SK-N-MC (cell line): ENCODE results near the gene CCDC116.

ENCODE experiments used
- EZH2 ChIP-seq: fragments of 200-600 bp; sonication (generic); IDR thresholded peaks from one replicate; pipeline ENCODE4 v1.6.1; 2017; ENCODE audit warnings: antibody characterized with exemption
- FOXP2 ChIP-seq: optimal IDR thresholded peaks from 2 replicates; pipeline ENCODE3; 2011; ENCODE audit warnings: mild to moderate bottlenecking, moderate library complexity; ENCODE audit not compliant: insufficient read depth; ENCODE audit errors: extremely low read length, control extremely low read depth
- POLR2AphosphoS5 ChIP-seq: IDR thresholded peaks from 2 replicates; pipeline ENCODE4 v1.6.1; 2012; ENCODE audit warnings: mild to moderate bottlenecking, low read depth, low read length, borderline replicate concordance

- no peak for TF ChIP-seq EZH2
- TF ChIP-seq POLR2AphosphoS5, result no peak
- no peak for TF ChIP-seq FOXP2
These were observed 11.2 kb downstream of the CCDC116 start for GRCh38 chr22:21643533-21644357.
